Measurements from ENCODE around the gene CALML4.
"Not testable (repeated sequence)": the region's sequence is repeated elsewhere in the genome, so short reads cannot be mapped to it uniquely, and the experiment has no call there.

Gene CALML4

DNA sequence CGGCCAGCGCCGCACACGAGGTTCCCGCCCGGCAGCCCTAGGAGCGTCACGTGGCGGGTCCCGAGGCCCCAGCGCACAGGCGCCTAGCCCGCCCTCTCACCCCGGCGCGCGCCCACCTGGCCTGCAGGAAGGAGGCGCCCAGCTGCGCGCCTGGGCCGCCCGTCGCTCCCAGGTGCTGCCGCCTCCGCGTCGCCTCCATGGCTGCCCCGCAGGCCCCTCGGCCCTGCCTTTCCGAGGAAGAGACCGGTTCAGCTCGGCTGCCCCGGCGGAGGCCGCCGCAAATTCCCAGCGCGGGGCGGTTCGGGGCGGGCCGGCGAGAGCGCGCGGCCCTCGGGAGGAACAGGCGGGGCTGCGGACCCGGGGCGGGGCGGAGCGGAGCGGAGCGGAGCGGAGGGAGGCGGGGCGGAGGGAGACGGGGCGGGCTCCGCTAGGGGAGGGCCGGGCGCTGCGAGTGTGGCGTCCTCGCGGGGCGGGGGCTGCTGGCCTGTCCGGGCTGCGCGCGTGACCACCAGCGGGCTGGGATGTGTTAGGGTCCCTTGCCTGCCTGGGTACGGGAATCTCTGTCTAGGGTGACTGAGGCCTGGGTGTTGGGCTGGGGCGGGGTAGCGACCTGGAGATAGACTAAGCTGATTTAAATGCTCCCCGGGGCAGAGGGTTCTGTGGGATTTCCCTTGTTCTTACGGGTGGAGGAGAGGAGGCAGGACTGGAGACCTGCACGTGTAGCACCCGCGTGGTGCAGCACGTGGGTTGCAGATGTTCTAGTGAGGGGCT lies 24.4 kb upstream of the CALML4 start, which contains the start of gene CLN6:
CLN6 (minus strand) TSS at position 343 of the 771 bp plus-strand sequence; CDS start at position 199, 144 bp downstream.
- DNase-seq (ENCODE audit: low read depth in 1 of 2, low spot score in 1 of 2) = peak; percentile 74 to 80
- TF ChIP-seq POLR2AphosphoS5 (IDR thresholded peaks at IDR 0.05; ENCODE audit: low read depth) = peak; percentile 66
- TF ChIP-seq, protein P1, sequence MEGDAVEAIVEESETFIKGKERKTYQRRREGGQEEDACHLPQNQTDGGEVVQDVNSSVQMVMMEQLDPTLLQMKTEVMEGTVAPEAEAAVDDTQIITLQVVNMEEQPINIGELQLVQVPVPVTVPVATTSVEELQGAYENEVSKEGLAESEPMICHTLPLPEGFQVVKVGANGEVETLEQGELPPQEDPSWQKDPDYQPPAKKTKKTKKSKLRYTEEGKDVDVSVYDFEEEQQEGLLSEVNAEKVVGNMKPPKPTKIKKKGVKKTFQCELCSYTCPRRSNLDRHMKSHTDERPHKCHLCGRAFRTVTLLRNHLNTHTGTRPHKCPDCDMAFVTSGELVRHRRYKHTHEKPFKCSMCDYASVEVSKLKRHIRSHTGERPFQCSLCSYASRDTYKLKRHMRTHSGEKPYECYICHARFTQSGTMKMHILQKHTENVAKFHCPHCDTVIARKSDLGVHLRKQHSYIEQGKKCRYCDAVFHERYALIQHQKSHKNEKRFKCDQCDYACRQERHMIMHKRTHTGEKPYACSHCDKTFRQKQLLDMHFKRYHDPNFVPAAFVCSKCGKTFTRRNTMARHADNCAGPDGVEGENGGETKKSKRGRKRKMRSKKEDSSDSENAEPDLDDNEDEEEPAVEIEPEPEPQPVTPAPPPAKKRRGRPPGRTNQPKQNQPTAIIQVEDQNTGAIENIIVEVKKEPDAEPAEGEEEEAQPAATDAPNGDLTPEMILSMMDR (IDR thresholded peaks at IDR 0.05; ENCODE audit: insufficient read depth, low read length) = no peak
- H3K27ac ChIP-seq (replicated peaks) = peak within 1 kb of the TSS; percentile 91

DNA sequence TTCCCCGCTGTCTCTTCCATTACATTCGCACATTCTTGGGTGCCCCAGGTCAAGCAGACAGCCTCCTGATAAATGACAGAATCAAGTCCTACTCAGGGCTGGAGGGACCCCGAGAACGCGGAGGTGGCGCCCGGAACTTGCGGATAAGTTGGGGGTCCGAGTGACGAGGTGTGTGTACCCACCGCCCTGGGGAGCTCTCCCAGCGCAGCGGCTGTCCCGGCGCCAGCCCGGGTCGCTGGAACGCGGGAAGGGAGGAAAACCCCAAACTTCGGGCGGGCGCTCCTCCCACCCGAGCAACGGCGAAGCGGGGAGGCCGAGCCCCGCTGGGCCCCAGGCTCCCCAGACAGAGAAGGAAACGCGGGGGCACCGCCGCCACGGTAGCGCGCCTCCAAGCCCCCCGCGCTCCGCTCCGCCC lies 23.8 kb upstream of the CALML4 start:
- DNase-seq (ENCODE audit: low read depth in 1 of 2, low spot score in 1 of 2) = no peak
- peak overlapping the region; percentile 91 for H3K27ac ChIP-seq (replicated peaks)
- TF ChIP-seq, protein P2, sequence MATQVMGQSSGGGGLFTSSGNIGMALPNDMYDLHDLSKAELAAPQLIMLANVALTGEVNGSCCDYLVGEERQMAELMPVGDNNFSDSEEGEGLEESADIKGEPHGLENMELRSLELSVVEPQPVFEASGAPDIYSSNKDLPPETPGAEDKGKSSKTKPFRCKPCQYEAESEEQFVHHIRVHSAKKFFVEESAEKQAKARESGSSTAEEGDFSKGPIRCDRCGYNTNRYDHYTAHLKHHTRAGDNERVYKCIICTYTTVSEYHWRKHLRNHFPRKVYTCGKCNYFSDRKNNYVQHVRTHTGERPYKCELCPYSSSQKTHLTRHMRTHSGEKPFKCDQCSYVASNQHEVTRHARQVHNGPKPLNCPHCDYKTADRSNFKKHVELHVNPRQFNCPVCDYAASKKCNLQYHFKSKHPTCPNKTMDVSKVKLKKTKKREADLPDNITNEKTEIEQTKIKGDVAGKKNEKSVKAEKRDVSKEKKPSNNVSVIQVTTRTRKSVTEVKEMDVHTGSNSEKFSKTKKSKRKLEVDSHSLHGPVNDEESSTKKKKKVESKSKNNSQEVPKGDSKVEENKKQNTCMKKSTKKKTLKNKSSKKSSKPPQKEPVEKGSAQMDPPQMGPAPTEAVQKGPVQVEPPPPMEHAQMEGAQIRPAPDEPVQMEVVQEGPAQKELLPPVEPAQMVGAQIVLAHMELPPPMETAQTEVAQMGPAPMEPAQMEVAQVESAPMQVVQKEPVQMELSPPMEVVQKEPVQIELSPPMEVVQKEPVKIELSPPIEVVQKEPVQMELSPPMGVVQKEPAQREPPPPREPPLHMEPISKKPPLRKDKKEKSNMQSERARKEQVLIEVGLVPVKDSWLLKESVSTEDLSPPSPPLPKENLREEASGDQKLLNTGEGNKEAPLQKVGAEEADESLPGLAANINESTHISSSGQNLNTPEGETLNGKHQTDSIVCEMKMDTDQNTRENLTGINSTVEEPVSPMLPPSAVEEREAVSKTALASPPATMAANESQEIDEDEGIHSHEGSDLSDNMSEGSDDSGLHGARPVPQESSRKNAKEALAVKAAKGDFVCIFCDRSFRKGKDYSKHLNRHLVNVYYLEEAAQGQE (IDR thresholded peaks at IDR 0.05; ENCODE audit: insufficient replicate concordance, low read depth) = peak; percentile 9
- no peak for TF ChIP-seq POLR2AphosphoS5 (IDR thresholded peaks at IDR 0.05; ENCODE audit: low read depth)
- H3K27me3 ChIP-seq (ENCODE audit: insufficient read depth, poor library complexity, severe bottlenecking) = no peaks in the 10 kb centered on the region
- H3K4me3 ChIP-seq (replicated peaks; ENCODE audit: insufficient read depth, low read length) = peak overlapping the region; percentile 63

More for the DNA sequence above, 24.4 kb upstream of the CALML4 start, which contains the start of gene CLN6:
- H3K27me3 ChIP-seq (ENCODE audit: insufficient read depth, poor library complexity, severe bottlenecking) = no peaks in the 10 kb centered on the region
- H3K4me3 ChIP-seq (replicated peaks; ENCODE audit: insufficient read depth, low read length) = peak within 1 kb of the TSS; percentile 63

DNA sequence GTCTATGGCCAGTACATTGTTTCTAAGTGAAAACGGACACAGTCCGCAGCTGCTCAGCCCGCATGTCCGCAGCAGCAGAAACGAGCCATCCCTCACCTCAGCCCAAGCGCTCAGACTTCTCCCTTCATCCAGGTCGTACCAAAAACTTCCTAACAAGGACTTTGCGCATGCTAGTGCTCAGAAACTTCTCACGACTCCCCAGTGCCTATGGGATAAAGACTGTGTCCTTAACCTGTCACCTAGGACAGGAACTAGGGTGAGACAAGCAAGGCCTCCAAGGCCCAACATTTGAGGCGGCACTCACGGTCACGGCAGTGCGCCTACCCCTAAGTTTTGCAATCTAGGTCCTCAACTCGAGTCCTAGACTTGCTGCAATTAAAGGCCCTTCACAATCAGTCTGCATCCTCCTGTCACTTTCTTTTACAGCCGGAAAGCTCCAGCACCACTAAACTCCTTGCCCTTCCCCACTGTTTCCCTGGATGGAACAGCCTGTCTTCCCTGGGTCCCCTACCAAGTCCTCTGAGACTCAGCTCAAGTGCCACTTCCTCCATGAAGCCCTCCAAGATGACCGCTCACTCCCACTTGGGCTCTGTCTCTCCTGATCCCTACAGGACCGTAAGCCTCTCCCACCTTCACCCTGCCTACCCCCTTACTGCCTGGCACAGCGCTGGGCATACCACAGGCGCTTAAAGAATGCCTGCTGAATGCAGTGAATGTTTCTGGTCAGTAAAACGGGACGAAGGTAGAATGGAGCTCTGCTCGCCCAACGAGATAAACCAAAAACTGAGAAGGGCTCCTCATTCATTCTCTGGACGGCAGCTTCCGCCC lies 23.2 kb upstream of the CALML4 start:
- Histone ChIP-seq H3K4me3 (replicated peaks; ENCODE audit: insufficient read depth, low read length) (peak overlapping the region; percentile 63), H3K27me3 (ENCODE audit: insufficient read depth, poor library complexity, severe bottlenecking) (no peaks in the 10 kb centered on the region), H3K27ac (replicated peaks) (peak overlapping the region; percentile 91)
- peak in 1 of 2 experiments; percentile 64 for DNase-seq (ENCODE audit: low read depth in 1 of 2, low spot score in 1 of 2)
- no peak for TF ChIP-seq GABPA (IDR thresholded peaks at IDR 0.05; ENCODE audit: low read depth)
- TF ChIP-seq POLR2AphosphoS5 (IDR thresholded peaks at IDR 0.05; ENCODE audit: low read depth) = no peak
- TF ChIP-seq, protein P2 (IDR thresholded peaks at IDR 0.05; ENCODE audit: insufficient replicate concordance, low read depth) = no peak
- TF ChIP-seq, protein P1 (IDR thresholded peaks at IDR 0.05; ENCODE audit: insufficient read depth, low read length) = no peak
- TF ChIP-seq SPI1 (IDR thresholded peaks at IDR 0.05; ENCODE audit: borderline replicate concordance, low read depth) = no peak

DNA sequence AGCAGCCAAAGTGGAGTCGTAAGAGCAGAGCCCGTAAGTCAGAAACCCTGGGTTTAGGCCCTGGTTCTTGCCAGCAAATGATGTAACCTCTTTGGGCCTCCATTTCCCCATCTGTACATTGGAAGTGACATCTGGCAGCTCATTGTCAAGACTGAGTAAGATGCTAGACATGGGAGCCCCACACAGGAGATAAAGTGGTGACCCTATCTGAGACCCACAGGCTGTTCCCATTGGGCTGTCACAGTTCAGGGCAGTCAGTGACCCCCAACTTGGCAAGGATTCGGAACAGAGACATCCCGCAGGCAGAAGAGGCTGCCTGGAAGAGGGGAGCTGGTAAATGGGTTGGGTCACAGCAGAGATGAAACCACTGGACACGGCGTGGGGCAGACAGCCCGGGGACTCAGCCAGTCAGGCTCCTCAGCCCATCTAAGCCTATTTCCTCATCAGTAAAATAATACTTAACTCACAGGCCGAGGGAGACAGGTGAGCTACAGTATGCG lies 22.6 kb upstream of the CALML4 start:
- peak overlapping the region; percentile 91 for H3K27ac ChIP-seq (replicated peaks)
- no peak for TF ChIP-seq GABPA (IDR thresholded peaks at IDR 0.05; ENCODE audit: low read depth)
- TF ChIP-seq, protein P1 (IDR thresholded peaks at IDR 0.05; ENCODE audit: insufficient read depth, low read length) = no peak
- TF ChIP-seq SPI1 (IDR thresholded peaks at IDR 0.05; ENCODE audit: borderline replicate concordance, low read depth) = no peak
- no peak for TF ChIP-seq POLR2AphosphoS5 (IDR thresholded peaks at IDR 0.05; ENCODE audit: low read depth)
- TF ChIP-seq, protein P2 (IDR thresholded peaks at IDR 0.05; ENCODE audit: insufficient replicate concordance, low read depth) = no peak
- no peaks in the 10 kb centered on the region for H3K27me3 ChIP-seq (ENCODE audit: insufficient read depth, poor library complexity, severe bottlenecking)
- DNase-seq (ENCODE audit: low read depth in 1 of 2, low spot score in 1 of 2) = no peak
- H3K4me3 ChIP-seq (replicated peaks; ENCODE audit: insufficient read depth, low read length) = peak overlapping the region; percentile 63

DNA sequence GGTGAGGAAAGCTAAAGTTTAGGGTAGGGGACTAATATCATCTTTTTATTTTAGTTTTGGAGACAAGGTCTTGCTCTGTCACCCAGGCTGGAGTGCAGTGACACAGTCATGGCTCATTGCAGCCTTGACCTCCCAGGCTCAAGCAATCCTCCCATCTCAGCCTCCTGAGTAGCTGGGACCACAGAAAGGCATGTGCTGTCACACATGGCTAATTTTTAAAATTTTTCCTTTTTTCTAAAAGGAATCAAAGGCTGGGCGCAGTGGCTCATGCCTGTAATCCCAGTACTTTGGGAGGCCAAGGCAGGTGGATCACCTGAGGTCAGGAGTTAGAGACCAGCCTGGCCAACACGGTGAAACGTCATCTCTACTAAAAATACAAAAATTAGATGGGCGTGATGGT lies 20.3 kb upstream of the CALML4 start:
- H3K27ac ChIP-seq (replicated peaks); DNase-seq (ENCODE audit: low read depth in 1 of 2, low spot score in 1 of 2); H3K4me3 ChIP-seq (replicated peaks; ENCODE audit: insufficient read depth, low read length); H3K27me3 ChIP-seq (ENCODE audit: insufficient read depth, poor library complexity, severe bottlenecking): not testable (repeated sequence)

Measured in HL-60 (cell line).